H9 (cell line): ENCODE data around the gene RCAN2. TPM values are rescaled to one million over a fixed set of nuclear protein-coding genes. Genes with fewer than 3 reads are reported as not detected.

Source experiments
- DNase-seq: peaks from one replicate; pipeline ENCODE4 v3.0.0-alpha.2; 2017
- H2AFZ ChIP-seq: one replicate; pipeline ENCODE4 v1.6.1; 2013; ENCODE audit warnings: mild to moderate bottlenecking, low read length, control low read depth, moderate library complexity
- H2AK5ac ChIP-seq: 2 replicates; pipeline ENCODE4 v1.6.1; 2013; ENCODE audit warnings: low read length, control low read depth, mixed read lengths; ENCODE audit not compliant: insufficient read length
- H2BK120ac ChIP-seq: one replicate; pipeline ENCODE4 v1.6.1; 2013; ENCODE audit warnings: low read depth, mild to moderate bottlenecking, low read length, control low read depth, inconsistent platforms; ENCODE audit not compliant: poor library complexity, severe bottlenecking
- H2BK12ac ChIP-seq: 2 replicates; pipeline ENCODE4 v1.6.1; 2013; ENCODE audit warnings: low read length, control low read depth, mixed read lengths, low read depth; ENCODE audit not compliant: insufficient read length
- H2BK15ac ChIP-seq: 2 replicates; pipeline ENCODE4 v1.6.1; 2013; ENCODE audit warnings: low read depth, low read length, control low read depth
- H2BK20ac ChIP-seq: one replicate; pipeline ENCODE4 v1.6.1; 2013; ENCODE audit warnings: low read depth, mild to moderate bottlenecking, low read length, control low read depth, inconsistent platforms; ENCODE audit not compliant: poor library complexity, severe bottlenecking
- H2BK5ac ChIP-seq: 2 replicates; pipeline ENCODE4 v1.6.1; 2013; ENCODE audit warnings: low read length, control low read depth, mixed read lengths; ENCODE audit not compliant: insufficient read length
- H3K14ac ChIP-seq: 2 replicates; pipeline ENCODE4 v1.6.1; 2013; ENCODE audit warnings: low read length, control low read depth; ENCODE audit not compliant: insufficient read depth
- H3K18ac ChIP-seq: 2 replicates; pipeline ENCODE4 v1.6.1; 2013; ENCODE audit warnings: low read depth, mild to moderate bottlenecking, mixed read lengths, low read length, control low read depth; ENCODE audit not compliant: insufficient read length
- H3K23ac ChIP-seq: 2 replicates; pipeline ENCODE4 v1.6.1; 2013; ENCODE audit warnings: low read length, control low read depth, mixed read lengths, low read depth; ENCODE audit not compliant: insufficient read length
- H3K23me2 ChIP-seq: 2 replicates; pipeline ENCODE4 v1.6.1; 2013; ENCODE audit warnings: low read depth, mild to moderate bottlenecking, mixed read lengths, low read length, control low read depth; ENCODE audit not compliant: insufficient read length, poor library complexity, severe bottlenecking
- H3K27ac ChIP-seq: 2 replicates; pipeline ENCODE4 v1.5.1; 2013; ENCODE audit warnings: low read length, control low read depth, mixed read lengths, low read depth; ENCODE audit not compliant: insufficient read length
- H3K27me3 ChIP-seq: 2 replicates; pipeline ENCODE4 v1.6.1; 2013; ENCODE audit warnings: low read length, control low read depth, inconsistent platforms; ENCODE audit not compliant: insufficient read depth
- H3K4ac ChIP-seq: 2 replicates; pipeline ENCODE4 v1.6.1; 2013; ENCODE audit warnings: low read depth, mild to moderate bottlenecking, control low read depth, inconsistent platforms, low read length, moderate library complexity
- H3K4me1 ChIP-seq: 2 replicates; pipeline ENCODE4 v1.6.1; 2013; ENCODE audit warnings: low read length, control low read depth, inconsistent platforms; ENCODE audit not compliant: insufficient read depth
- H3K4me2 ChIP-seq: 2 replicates; pipeline ENCODE4 v1.6.1; 2013; ENCODE audit warnings: low read length, control low read depth, mixed read lengths; ENCODE audit not compliant: insufficient read length, insufficient read depth
- H3K56ac ChIP-seq: 2 replicates; pipeline ENCODE4 v1.6.1; 2013; ENCODE audit warnings: low read depth, mild to moderate bottlenecking, mixed read lengths, low read length, control low read depth; ENCODE audit not compliant: insufficient read length
- H3K79me1 ChIP-seq: 2 replicates; pipeline ENCODE4 v1.6.1; 2013; ENCODE audit warnings: low read depth, mild to moderate bottlenecking, moderate library complexity, low read length, control low read depth, inconsistent platforms; ENCODE audit not compliant: insufficient read depth, poor library complexity, severe bottlenecking
- H3K79me2 ChIP-seq: 2 replicates; pipeline ENCODE4 v1.6.1; 2013; ENCODE audit warnings: low read length, control low read depth, inconsistent platforms; ENCODE audit not compliant: insufficient read depth
- H3K9ac ChIP-seq: 2 replicates; pipeline ENCODE4 v1.6.1; 2013; ENCODE audit warnings: low read length, control low read depth, mixed read lengths; ENCODE audit not compliant: insufficient read length; ENCODE audit errors: extremely low read depth
- H3K9me3 ChIP-seq: one replicate; pipeline ENCODE4 v1.6.1; 2013; ENCODE audit warnings: low read depth, low read length, inconsistent platforms; ENCODE audit not compliant: control insufficient read depth
- H3T11ph ChIP-seq: one replicate; pipeline ENCODE4 v1.6.1; 2013; ENCODE audit warnings: mild to moderate bottlenecking, low read length, control low read depth, inconsistent platforms
- H4K20me1 ChIP-seq: one replicate; pipeline ENCODE4 v1.6.1; 2013; ENCODE audit not compliant: control insufficient read depth, insufficient read length, insufficient read depth
- H4K5ac ChIP-seq: 2 replicates; pipeline ENCODE4 v1.6.1; 2013; ENCODE audit warnings: low read depth, mild to moderate bottlenecking, mixed read lengths, low read length, control low read depth; ENCODE audit not compliant: insufficient read length
- H4K8ac ChIP-seq: replicated peaks from 2 replicates; pipeline ENCODE4 v1.6.1; 2013; ENCODE audit warnings: low read length, control low read depth, mixed read lengths, low read depth; ENCODE audit not compliant: insufficient read length
- H4K91ac ChIP-seq: 2 replicates; pipeline ENCODE4 v1.6.1; 2013; ENCODE audit warnings: low read depth, mild to moderate bottlenecking, moderate library complexity, mixed read lengths, low read length, control low read depth; ENCODE audit not compliant: insufficient read length
- H3K27ac Mint-ChIP-seq, 3 experiments: 2 replicates in 2 of 3; 3 replicates in 1 of 3; pipeline ENCODE4 v1.8.0; 2020 to 2021; ENCODE audit warnings: mixed read lengths in 3 of 3, mild to moderate bottlenecking in 1 of 3, moderate library complexity in 1 of 3
- H3K27me3 Mint-ChIP-seq: 2 replicates; pipeline ENCODE4 v1.8.0; 2021; ENCODE audit warnings: low read depth, mild to moderate bottlenecking, moderate library complexity, mixed read lengths
- H3K36me3 Mint-ChIP-seq, 3 experiments: 2 replicates in 2 of 3; 3 replicates in 1 of 3; pipeline ENCODE4 v1.8.0; 2020 to 2021; ENCODE audit warnings: low read depth in 3 of 3, mixed read lengths in 3 of 3; ENCODE audit not compliant: insufficient read depth in 1 of 3
- H3K4me1 Mint-ChIP-seq, 2 experiments: 2 replicates each; pipeline ENCODE4 v1.8.0; 2020; ENCODE audit warnings: mixed read lengths in 2 of 2
- H3K4me3 Mint-ChIP-seq, 2 experiments: 2 replicates in 1 of 2; 3 replicates in 1 of 2; pipeline ENCODE4 v1.8.0; 2020 to 2021; ENCODE audit warnings: mild to moderate bottlenecking in 2 of 2, mixed read lengths in 2 of 2, moderate library complexity in 1 of 2
- H3K9me3 Mint-ChIP-seq, 2 experiments: 2 replicates in 1 of 2; 3 replicates in 1 of 2; pipeline ENCODE4 v1.8.0; 2020; ENCODE audit warnings: mild to moderate bottlenecking in 2 of 2, mixed read lengths in 2 of 2, moderate library complexity in 1 of 2
- CTCF ChIP-seq: fragments of 200-600 bp; sonication (generic); conservative IDR thresholded peaks from 3 replicates; pipeline ENCODE4 v1.8.0; 2021; ENCODE audit warnings: antibody characterized with exemption, mild to moderate bottlenecking
- WGBS: extraction: QIAGEN DNeasy Blood & Tissue Kit; methylation state at CpG from one replicate; pipeline ENCODE4 v1.1.7; 2013; ENCODE audit warnings: missing lambda C conversion rate, low lambda C conversion rate, mixed read lengths; ENCODE audit not compliant: insufficient read length; ENCODE audit errors: extremely low coverage; 5-methylcytosine and 5-hydroxymethylcytosine counted together
- total RNA-seq: library from RNA; stranded (reverse); gene quantifications from 2 replicates; pipeline ENCODE4 v1.2.1, GENCODE V29; 2021

Gene RCAN2
- total RNA-seq, 1 experiment from 2014 or later, result 3.0 TPM

- no peak overlapping the region for H3K4me2 ChIP-seq
- no peak overlapping the region for H2AK5ac ChIP-seq
- no peaks in the 10 kb centered on the region for H4K20me1 ChIP-seq
- no peak overlapping the region for H4K8ac ChIP-seq
- no peak overlapping the region for H4K5ac ChIP-seq
- H2AFZ ChIP-seq, result no peak overlapping the region
- no peaks in the 10 kb centered on the region for H3K27me3 ChIP-seq
- Mint-ChIP-seq H3K27me3 (peaks cover 2% of the 10 kb centered on the region; the same call in 1 of the 2 replicates), H3K4me3 (no peak overlapping the region), H3K36me3 (no peaks in the 10 kb centered on the region), H3K9me3 (no peaks in the 10 kb centered on the region), H3K4me1 (no peaks in the 10 kb centered on the region), H3K27ac (no peak overlapping the region)
- no peak overlapping the region for H4K91ac ChIP-seq
- H2BK12ac ChIP-seq, result no peak overlapping the region
- no peak overlapping the region for H3K27ac ChIP-seq
- WGBS, result no CpG with 5 or more reads among the region's 4 CpGs
- H3K14ac ChIP-seq, result no peak overlapping the region
- H3K79me1 ChIP-seq, result no peaks in the 10 kb centered on the region
- no peak overlapping the region for H2BK5ac ChIP-seq
- no peak overlapping the region for H3K18ac ChIP-seq
- no peak overlapping the region for H2BK120ac ChIP-seq
- no peaks in the 10 kb centered on the region for H3K9me3 ChIP-seq
- H3K23ac ChIP-seq, result no peak overlapping the region
- no peak for TF ChIP-seq CTCF
- H3K79me2 ChIP-seq, result no peaks in the 10 kb centered on the region
- no peak overlapping the region for H2BK20ac ChIP-seq
- no peaks in the 10 kb centered on the region for H3K23me2 ChIP-seq
- DNase-seq, result no peak
- H3K9ac ChIP-seq, result no peak overlapping the region
- H3K56ac ChIP-seq, result no peak overlapping the region
- H2BK15ac ChIP-seq, result no peak overlapping the region
- H3K4ac ChIP-seq, result no peak overlapping the region
- no peak overlapping the region for H3T11ph ChIP-seq
- no peaks in the 10 kb centered on the region for H3K4me1 ChIP-seq
Observed at GRCh38 chr6:46242921-46243320, 248.3 kb downstream of the RCAN2 start.
